GM19328 (cell line): ENCODE data around the gene TMOD1.

ENCODE experiments used
- ATAC-seq: cut with Tn5 transposase; IDR thresholded peaks from one replicate; pipeline ENCODE4 v1.9.1; 2021; ENCODE audit warnings: mild to moderate bottlenecking, moderate library complexity; ENCODE audit not compliant: unreplicated experiment

TMOD1 gene

GRCh38 chr9:97629156-97629555, 127.7 kb downstream of the TMOD1 start:
- no peak for ATAC-seq

GRCh38 chr9:97630591-97630990, 129.1 kb downstream of the TMOD1 start:
- ATAC-seq, result no peak

GRCh38 chr9:97632248-97632984, 130.9 kb downstream of the TMOD1 start:
- peak; percentile 4 for ATAC-seq

- ATAC-seq, result peak; percentile 86
Observed at GRCh38 chr9:97632985-97633858, 131.8 kb downstream of the TMOD1 start, which contains the start of the genes NCBP1 and TSTD2. Gene NCBP1 (plus strand): TSS chr9:97633821. CDS start chr9:97633882, 61 bp downstream. Gene TSTD2 (minus strand): TSS chr9:97633368. CDS start chr9:97627562, 5,806 bp downstream.

GRCh38 chr9:97633859-97634490, 132.5 kb downstream of the TMOD1 start:
- ATAC-seq, result no peak

GRCh38 chr9:97635026-97635425, 133.6 kb downstream of the TMOD1 start:
- ATAC-seq, result no peak

GRCh38 chr9:97636903-97637302, 135.4 kb downstream of the TMOD1 start:
- ATAC-seq, result no peak

GRCh38 chr9:97638666-97639065, 137.2 kb downstream of the TMOD1 start:
- no peak for ATAC-seq

- no peak for ATAC-seq
Observed at GRCh38 chr9:97640325-97640724, 138.9 kb downstream of the TMOD1 start.

GRCh38 chr9:97645720-97646119, 144.3 kb downstream of the TMOD1 start:
- ATAC-seq, result no peak

GRCh38 chr9:97647996-97648395, 146.5 kb downstream of the TMOD1 start:
- no peak for ATAC-seq
